Measurements from ENCODE around the gene MISP.
"Not testable (repeated sequence)": the region's sequence is repeated elsewhere in the genome, so short reads cannot be mapped to it uniquely, and the experiment has no call there.

The MISP gene

GRCh38 chr19:725461-726089, 25.3 kb upstream of the MISP start:
- ChIA-PET POLR2A (ENCODE audit: low non-redundant PET) (no interaction called here), CTCF (no interaction called here)
- no peak for TF ChIP-seq CTCF (conservative IDR thresholded peaks at IDR 0.05; ENCODE audit: low read depth)
- DNase-seq (ENCODE audit: low spot score), result no peak
- H3K27ac ChIP-seq, result no peak overlapping the region

- no peak overlapping the region for H3K27ac ChIP-seq
- DNase-seq (ENCODE audit: low spot score), result no peak
- no peak for TF ChIP-seq CTCF (conservative IDR thresholded peaks at IDR 0.05; ENCODE audit: low read depth)
- CTCF ChIA-PET, result no interaction called here
- POLR2A ChIA-PET (ENCODE audit: low non-redundant PET), result no interaction called here
These were observed 23.6 kb upstream of the MISP start for GRCh38 chr19:726993-727956.

- no peak for TF ChIP-seq CTCF (conservative IDR thresholded peaks at IDR 0.05; ENCODE audit: low read depth)
- no peak overlapping the region for H3K27ac ChIP-seq
- no peak for DNase-seq (ENCODE audit: low spot score)
- POLR2A ChIA-PET (ENCODE audit: low non-redundant PET), result no interaction called here
- CTCF ChIA-PET, result no interaction called here
These were observed 22.9 kb upstream of the MISP start for GRCh38 chr19:728011-728410.

GRCh38 chr19:729564-729963, 21.3 kb upstream of the MISP start:
- CTCF ChIA-PET; H3K27ac ChIP-seq; POLR2A ChIA-PET (ENCODE audit: low non-redundant PET); DNase-seq (ENCODE audit: low spot score): not testable (repeated sequence)

- ChIA-PET POLR2A (ENCODE audit: low non-redundant PET) (no interaction called here), CTCF (interaction anchor here (0.7 kb wide), 1 partner anchor 27 kb away, joined by 3 read pairs; no protein-coding TSS in a partner anchor)
- TF ChIP-seq CTCF (conservative IDR thresholded peaks at IDR 0.05; ENCODE audit: low read depth), result no peak
- no peak for DNase-seq (ENCODE audit: low spot score)
- H3K27ac ChIP-seq, result no peak overlapping the region
These were observed 20.8 kb upstream of the MISP start for GRCh38 chr19:729965-730668.

- POLR2A ChIA-PET (ENCODE audit: low non-redundant PET), result no interaction called here
- DNase-seq (ENCODE audit: low spot score), result no peak
- TF ChIP-seq CTCF (conservative IDR thresholded peaks at IDR 0.05; ENCODE audit: low read depth), result no peak
- no peak overlapping the region for H3K27ac ChIP-seq
- CTCF ChIA-PET, result interaction anchor here (0.7 kb wide), 1 partner anchor 28 kb away, joined by 3 read pairs; no protein-coding TSS in a partner anchor
These were observed 19.9 kb upstream of the MISP start for GRCh38 chr19:731000-731399.

All from RWPE1 (cell line).